Hepatocyte (in vitro differentiated cells): ENCODE data around the gene ZBTB7C.

ENCODE experiments used
- CTCF ChIP-seq: fragments of 200-600 bp; sonication (generic); IDR thresholded peaks from 2 replicates; pipeline ENCODE4 v1.5.1; 2016; ENCODE audit warnings: antibody characterized with exemption, mild to moderate bottlenecking; ENCODE audit not compliant: poor library complexity
- EZH2 ChIP-seq: fragments of 200-600 bp; sonication (generic); IDR thresholded peaks from 2 replicates; pipeline ENCODE4 v1.6.1; 2016; ENCODE audit warnings: antibody characterized with exemption, mild to moderate bottlenecking, borderline replicate concordance
- EZH2phosphoT487 ChIP-seq: fragments of 200-600 bp; sonication (generic); IDR thresholded peaks from one replicate; pipeline ENCODE4 v1.6.1; 2018; ENCODE audit warnings: antibody characterized with exemption, mild to moderate bottlenecking, low read depth, moderate library complexity; ENCODE audit not compliant: unreplicated experiment, severe bottlenecking

GRCh38 chr18:48113691-48114090 is 295.5 kb downstream of the ZBTB7C start:
- TF ChIP-seq EZH2phosphoT487 (no peak), EZH2 (no peak), CTCF (no peak)
